Measurements from ENCODE around the gene REXO5. TPM values are rescaled to one million over a fixed set of nuclear protein-coding genes. Genes with fewer than 3 reads are reported as not detected.

REXO5 gene
- total RNA-seq, 2 donors from 2014 or later = 12.1 to 67.1 TPM

DNA sequence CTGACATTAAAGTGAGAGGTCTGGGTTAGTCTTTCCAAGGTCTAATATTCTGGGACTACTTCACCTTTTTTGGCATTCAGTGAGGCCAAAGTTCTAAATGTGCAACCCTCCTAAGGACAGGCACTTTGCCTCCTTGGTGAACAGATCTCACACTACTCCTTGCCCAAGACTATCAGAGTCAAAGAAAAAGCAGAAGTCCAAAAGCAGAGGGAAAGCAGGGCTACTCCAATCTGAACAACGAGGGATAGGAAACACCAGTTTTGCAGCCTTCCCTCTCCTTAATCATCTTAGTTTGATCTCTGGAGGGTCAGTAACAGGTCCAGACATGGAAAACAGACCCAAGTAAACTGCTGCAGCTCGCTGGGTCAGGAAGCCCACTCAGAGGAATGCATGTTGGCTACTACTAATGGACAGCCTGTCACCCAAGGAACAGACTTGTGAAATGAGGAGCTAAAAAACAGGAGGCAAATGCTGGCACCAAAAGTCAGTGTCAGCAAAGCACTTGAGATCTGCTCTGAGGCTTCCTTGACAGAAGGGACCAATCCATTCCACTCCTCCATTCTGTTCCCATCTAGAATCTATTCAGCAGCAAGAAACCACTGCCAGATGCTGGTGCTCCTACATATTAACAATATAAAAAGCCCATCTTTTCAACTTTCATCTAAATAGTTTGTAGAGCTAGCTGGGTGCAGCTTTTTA, 63.9 kb downstream of the REXO5 start:
- TF ChIP-seq POLR2AphosphoS5 (IDR thresholded peaks at IDR 0.05) = no peak
- no peak for TF ChIP-seq POLR2A (IDR thresholded peaks at IDR 0.05)
- no peak for TF ChIP-seq CTCF (IDR thresholded peaks at IDR 0.05)
- 12% methylated on average over 2 of the region's 2 CpGs for WGBS
- Histone ChIP-seq H3K36me3 (no peaks in the 10 kb centered on the region), H3K4me3 (no peak overlapping the region), H3K27me3 (replicated peaks; ENCODE audit: insufficient read depth) (no peaks in the 10 kb centered on the region), H3K4me1 (replicated peaks) (peaks cover 2% of the 10 kb centered on the region), H3K27ac (no peak overlapping the region), H3K9me3 (no peaks in the 10 kb centered on the region)
- intact Hi-C loops (cut with DNase I) = no loop called here
- no peak for DNase-seq (ENCODE audit: low spot score)

- H3K4me3 ChIP-seq = no peak overlapping the region
- no peak for DNase-seq (ENCODE audit: low spot score)
- intact Hi-C loops (cut with DNase I) = no loop called here
- H3K27ac ChIP-seq = no peak overlapping the region
- TF ChIP-seq CTCF (IDR thresholded peaks at IDR 0.05) = no peak
- TF ChIP-seq POLR2AphosphoS5 (IDR thresholded peaks at IDR 0.05) = no peak
- no peak for TF ChIP-seq POLR2A (IDR thresholded peaks at IDR 0.05)
- H3K27me3 ChIP-seq (replicated peaks; ENCODE audit: insufficient read depth) = no peaks in the 10 kb centered on the region
- H3K4me1 ChIP-seq (replicated peaks) = peaks cover 2% of the 10 kb centered on the region
- no peaks in the 10 kb centered on the region for H3K9me3 ChIP-seq
- no peaks in the 10 kb centered on the region for H3K36me3 ChIP-seq
- 40% methylated on average over 2 of the region's 2 CpGs for WGBS
These were observed 64.9 kb downstream of the REXO5 start for GRCh38 chr16:20871258-20871657.

DNA sequence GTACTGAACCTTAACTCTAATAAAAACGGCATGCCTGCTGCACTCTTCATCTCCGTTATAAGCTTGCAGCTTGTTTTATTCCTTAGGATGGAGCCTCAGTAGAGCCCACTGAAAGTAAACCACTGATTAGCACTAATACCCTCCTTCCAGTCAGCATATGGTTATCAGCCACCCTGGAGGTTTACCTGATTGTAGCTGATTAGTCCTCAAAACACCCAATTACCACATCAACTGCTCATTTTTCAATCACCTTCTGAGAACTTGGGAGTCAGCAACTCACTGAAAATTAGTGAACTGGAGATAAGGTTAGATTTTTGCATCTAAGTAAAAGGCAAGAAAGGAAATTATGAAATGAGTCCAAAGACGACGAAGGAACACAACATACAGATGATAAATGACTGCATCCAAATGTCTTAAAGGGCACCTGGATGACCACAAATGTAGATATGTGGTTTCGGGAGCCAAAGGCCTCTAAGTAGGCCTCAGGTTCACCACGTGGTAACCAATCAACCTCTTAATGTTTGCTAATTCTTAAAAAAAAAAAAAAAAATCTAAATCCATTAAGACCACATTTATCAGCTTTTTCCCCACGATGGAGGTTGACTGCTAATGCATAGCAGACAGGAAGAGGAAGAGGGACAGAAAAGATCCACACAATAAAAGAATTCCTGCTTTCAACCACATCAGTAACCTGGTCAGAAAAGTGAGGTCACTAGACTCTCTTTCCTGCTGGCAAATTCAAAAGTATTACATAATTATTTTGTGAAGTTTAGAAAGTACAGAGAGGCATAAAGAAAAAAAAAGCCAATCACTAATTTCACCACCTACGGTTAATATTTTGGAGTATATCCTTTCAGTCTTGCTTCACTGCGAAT, 65.9 kb downstream of the REXO5 start:
- no peak for TF ChIP-seq POLR2A (IDR thresholded peaks at IDR 0.05)
- TF ChIP-seq CTCF (IDR thresholded peaks at IDR 0.05) = no peak
- no peak for TF ChIP-seq POLR2AphosphoS5 (IDR thresholded peaks at IDR 0.05)
- 75% methylated on average over 9 of the region's 9 CpGs for WGBS

GRCh38 chr16:20873331-20873730, 67.0 kb downstream of the REXO5 start:
- WGBS = 95% methylated on average over 3 of the region's 3 CpGs
- peaks cover 2% of the 10 kb centered on the region for H3K4me1 ChIP-seq (replicated peaks)
- H3K9me3 ChIP-seq = no peaks in the 10 kb centered on the region
- no peak for TF ChIP-seq CTCF (IDR thresholded peaks at IDR 0.05)
- TF ChIP-seq POLR2A (IDR thresholded peaks at IDR 0.05) = no peak
- no peak for TF ChIP-seq POLR2AphosphoS5 (IDR thresholded peaks at IDR 0.05)
- intact Hi-C loops (cut with DNase I) = no loop called here
- no peak for DNase-seq (ENCODE audit: low spot score)
- no peak overlapping the region for H3K4me3 ChIP-seq
- H3K27me3 ChIP-seq (replicated peaks; ENCODE audit: insufficient read depth) = no peaks in the 10 kb centered on the region
- no peaks in the 10 kb centered on the region for H3K36me3 ChIP-seq
- H3K27ac ChIP-seq = no peak overlapping the region

More for the DNA sequence above, 65.9 kb downstream of the REXO5 start:
- H3K4me1 ChIP-seq (replicated peaks) = peaks cover 2% of the 10 kb centered on the region
- H3K27ac ChIP-seq = no peak overlapping the region
- no peaks in the 10 kb centered on the region for H3K9me3 ChIP-seq
- H3K27me3 ChIP-seq (replicated peaks; ENCODE audit: insufficient read depth) = no peaks in the 10 kb centered on the region
- no peak for DNase-seq (ENCODE audit: low spot score)
- intact Hi-C loops (cut with DNase I) = no loop called here
- H3K4me3 ChIP-seq = no peak overlapping the region
- H3K36me3 ChIP-seq = no peaks in the 10 kb centered on the region
